ENCODE data around the gene NHLRC4.

DNA sequence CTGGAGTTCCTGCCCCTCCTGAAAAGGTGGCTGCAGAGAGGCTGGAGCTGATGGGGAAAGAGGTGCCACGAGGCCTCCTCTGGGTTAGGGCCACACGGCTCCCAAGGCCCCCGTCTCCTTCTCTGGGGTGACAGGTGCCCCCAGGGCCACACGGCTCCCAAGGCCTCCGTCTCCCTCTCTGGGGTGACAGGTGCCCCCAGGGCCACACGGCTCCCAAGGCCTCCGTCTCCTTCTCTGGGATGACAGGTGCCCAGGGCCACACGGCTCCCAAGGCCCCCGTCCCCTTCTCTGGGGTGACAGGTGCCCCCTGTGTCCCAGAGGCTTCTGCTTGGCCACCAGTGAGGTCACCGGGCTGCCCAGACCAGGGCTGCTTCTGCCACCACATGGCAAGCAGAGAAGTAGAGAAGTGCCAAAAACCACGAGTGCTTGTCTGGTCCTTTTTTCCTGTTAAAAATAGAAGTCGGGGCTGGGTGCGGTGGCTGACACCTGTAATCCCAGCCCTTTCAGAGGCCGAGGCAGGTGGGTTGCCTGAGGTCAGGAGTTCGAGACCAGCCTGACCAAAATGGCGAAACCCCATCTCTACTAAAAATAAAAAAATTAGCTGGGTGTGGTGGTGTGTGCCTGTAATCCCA, 35.2 kb upstream of the NHLRC4 start:
- TF ChIP-seq, protein P1, sequence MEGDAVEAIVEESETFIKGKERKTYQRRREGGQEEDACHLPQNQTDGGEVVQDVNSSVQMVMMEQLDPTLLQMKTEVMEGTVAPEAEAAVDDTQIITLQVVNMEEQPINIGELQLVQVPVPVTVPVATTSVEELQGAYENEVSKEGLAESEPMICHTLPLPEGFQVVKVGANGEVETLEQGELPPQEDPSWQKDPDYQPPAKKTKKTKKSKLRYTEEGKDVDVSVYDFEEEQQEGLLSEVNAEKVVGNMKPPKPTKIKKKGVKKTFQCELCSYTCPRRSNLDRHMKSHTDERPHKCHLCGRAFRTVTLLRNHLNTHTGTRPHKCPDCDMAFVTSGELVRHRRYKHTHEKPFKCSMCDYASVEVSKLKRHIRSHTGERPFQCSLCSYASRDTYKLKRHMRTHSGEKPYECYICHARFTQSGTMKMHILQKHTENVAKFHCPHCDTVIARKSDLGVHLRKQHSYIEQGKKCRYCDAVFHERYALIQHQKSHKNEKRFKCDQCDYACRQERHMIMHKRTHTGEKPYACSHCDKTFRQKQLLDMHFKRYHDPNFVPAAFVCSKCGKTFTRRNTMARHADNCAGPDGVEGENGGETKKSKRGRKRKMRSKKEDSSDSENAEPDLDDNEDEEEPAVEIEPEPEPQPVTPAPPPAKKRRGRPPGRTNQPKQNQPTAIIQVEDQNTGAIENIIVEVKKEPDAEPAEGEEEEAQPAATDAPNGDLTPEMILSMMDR (conservative IDR thresholded peaks at IDR 0.05; ENCODE audit: low read depth, low read length), result no peak
- TF ChIP-seq EZH2 (IDR thresholded peaks at IDR 0.05; ENCODE audit: low read length, unreplicated experiment) (no peak), EZH2phosphoT487 (IDR thresholded peaks at IDR 0.05; ENCODE audit: borderline replicate concordance, low read length) (no peak)

Measured in PC-3 (cell line).